BLaER1 (cell line): ENCODE results near the gene ZMAT3.
"Not testable (repeated sequence)": the region's sequence is repeated elsewhere in the genome, so short reads cannot be mapped to it uniquely, and the experiment has no call there.

Experiments
- H3K27ac ChIP-seq: shearing (Covaris generic); formaldehyde crosslinking; 2 replicates; pipeline ENCODE4 v1.8.1; 2022
- H3K27me3 ChIP-seq: shearing (Covaris generic); formaldehyde crosslinking; 2 replicates; pipeline ENCODE4 v1.8.1; 2022
- H3K36me3 ChIP-seq: shearing (Covaris generic); formaldehyde crosslinking; 2 replicates; pipeline ENCODE4 v1.8.1; 2022
- H3K4me1 ChIP-seq: shearing (Covaris generic); formaldehyde crosslinking; 2 replicates; pipeline ENCODE4 v1.8.1; 2022
- H3K4me2 ChIP-seq: shearing (Covaris generic); formaldehyde crosslinking; 2 replicates; pipeline ENCODE4 v1.8.1; 2022
- H3K4me3 ChIP-seq: shearing (Covaris generic); formaldehyde crosslinking; 2 replicates; pipeline ENCODE4 v1.8.1; 2022
- H3K9ac ChIP-seq: shearing (Covaris generic); formaldehyde crosslinking; 2 replicates; pipeline ENCODE4 v1.8.1; 2022
- H3K9me3 ChIP-seq: shearing (Covaris generic); formaldehyde crosslinking; 2 replicates; pipeline ENCODE4 v1.8.1; 2022
- H4K20me1 ChIP-seq: shearing (Covaris generic); formaldehyde crosslinking; 2 replicates; pipeline ENCODE4 v1.8.1; 2022
- Cebpa-rat ChIP-seq: shearing (Covaris generic); IDR thresholded peaks from 2 replicates; pipeline ENCODE4 v1.8.1; 2022

ZMAT3 gene

GRCh38 chr3:179045719-179046402 is 25.7 kb downstream of the ZMAT3 start:
- Histone ChIP-seq H3K27me3 (no peaks in the 10 kb centered on the region), H3K36me3 (peaks cover 22% of the 10 kb centered on the region; the same call in 1 of the 2 replicates), H3K27ac (peak overlapping the region; percentile 60; the same call in 1 of the 2 replicates), H3K9ac (no peak overlapping the region; the same call in 1 of the 2 replicates), H4K20me1 (peaks cover 18% of the 10 kb centered on the region; the same call in 1 of the 2 replicates), H3K9me3 (peaks cover 76% of the 10 kb centered on the region), H3K4me3 (0 out of 2 replicates have a peak overlapping the region, but pooled peaks have one; percentile 20), H3K4me2 (peak overlapping the region; percentile 53), H3K4me1 (peaks cover 29% of the 10 kb centered on the region)
- no peak for TF ChIP-seq Cebpa-rat

- Histone ChIP-seq H3K4me3 (peak overlapping the region; percentile 61), H3K4me2 (peak overlapping the region; percentile 95), H3K9ac (peak overlapping the region; percentile 80), H3K27ac (peak overlapping the region; percentile 93), H3K4me1 (peaks cover 44% of the 10 kb centered on the region), H3K9me3 (peaks cover 80% of the 10 kb centered on the region), H3K36me3 (peaks cover 45% of the 10 kb centered on the region)
- not testable (repeated sequence) for H4K20me1 ChIP-seq, H3K27me3 ChIP-seq
Observed at GRCh38 chr3:179038899-179039251, 32.7 kb downstream of the ZMAT3 start.

- no peaks in the 10 kb centered on the region for H4K20me1 ChIP-seq
- H3K4me3 ChIP-seq, result peak overlapping the region; percentile 61
- H3K4me2 ChIP-seq, result peak overlapping the region; percentile 95
Observed at GRCh38 chr3:179038216-179038898, 33.3 kb downstream of the ZMAT3 start.

GRCh38 chr3:179037351-179037750 is 34.3 kb downstream of the ZMAT3 start:
- peak overlapping the region; percentile 93 for H3K27ac ChIP-seq
- peak overlapping the region; percentile 95 for H3K4me2 ChIP-seq
- peaks cover 44% of the 10 kb centered on the region for H3K4me1 ChIP-seq
- H3K4me3 ChIP-seq, result peak overlapping the region; percentile 61
- H3K27me3 ChIP-seq, result no peaks in the 10 kb centered on the region
- H3K9me3 ChIP-seq, result peaks cover 81% of the 10 kb centered on the region
- H3K36me3 ChIP-seq, result peaks cover 49% of the 10 kb centered on the region
- no peaks in the 10 kb centered on the region for H4K20me1 ChIP-seq
- peak overlapping the region; percentile 80 for H3K9ac ChIP-seq
- TF ChIP-seq Cebpa-rat, result no peak

More at GRCh38 chr3:179038216-179038898, 33.3 kb downstream of the ZMAT3 start:
- H3K9ac ChIP-seq, result peak overlapping the region; percentile 80
- peaks cover 44% of the 10 kb centered on the region for H3K4me1 ChIP-seq
- no peak for TF ChIP-seq Cebpa-rat
- H3K9me3 ChIP-seq, result peaks cover 80% of the 10 kb centered on the region
- H3K36me3 ChIP-seq, result peaks cover 44% of the 10 kb centered on the region
- H3K27ac ChIP-seq, result peak overlapping the region; percentile 93
- no peaks in the 10 kb centered on the region for H3K27me3 ChIP-seq

GRCh38 chr3:179036626-179037300 is 34.8 kb downstream of the ZMAT3 start:
- Histone ChIP-seq H3K4me1 (peaks cover 44% of the 10 kb centered on the region), H3K4me2 (peak overlapping the region; percentile 95), H3K36me3 (peaks cover 46% of the 10 kb centered on the region), H3K27ac (peak overlapping the region; percentile 93), H4K20me1 (no peaks in the 10 kb centered on the region), H3K9ac (peak overlapping the region; percentile 80; the same call in 1 of the 2 replicates), H3K9me3 (peaks cover 79% of the 10 kb centered on the region), H3K4me3 (peak overlapping the region; percentile 61), H3K27me3 (no peaks in the 10 kb centered on the region)
- no peak for TF ChIP-seq Cebpa-rat

- H3K36me3 ChIP-seq, result peaks cover 50% of the 10 kb centered on the region
- H3K27me3 ChIP-seq, result no peaks in the 10 kb centered on the region
- peak overlapping the region; percentile 95 for H3K4me2 ChIP-seq
- H4K20me1 ChIP-seq, result no peaks in the 10 kb centered on the region
- H3K4me1 ChIP-seq, result peaks cover 44% of the 10 kb centered on the region
- peaks cover 73% of the 10 kb centered on the region for H3K9me3 ChIP-seq
- H3K27ac ChIP-seq, result peak overlapping the region; percentile 93; the same call in 1 of the 2 replicates
- peak overlapping the region; percentile 61; the same call in 1 of the 2 replicates for H3K4me3 ChIP-seq
- TF ChIP-seq Cebpa-rat, result no peak
- no peak overlapping the region for H3K9ac ChIP-seq
Observed at GRCh38 chr3:179036226-179036625, 35.4 kb downstream of the ZMAT3 start.

GRCh38 chr3:179035232-179035631 is 36.4 kb downstream of the ZMAT3 start:
- no peaks in the 10 kb centered on the region for H3K27me3 ChIP-seq
- H3K36me3 ChIP-seq, result peaks cover 58% of the 10 kb centered on the region
- H3K4me2 ChIP-seq, result no peak overlapping the region
- no peak for TF ChIP-seq Cebpa-rat
- no peak overlapping the region; the same call in 1 of the 2 replicates for H3K27ac ChIP-seq
- H3K9me3 ChIP-seq, result peaks cover 63% of the 10 kb centered on the region
- no peaks in the 10 kb centered on the region for H4K20me1 ChIP-seq
- no peak overlapping the region for H3K4me3 ChIP-seq
- H3K4me1 ChIP-seq, result peaks cover 44% of the 10 kb centered on the region
- H3K9ac ChIP-seq, result no peak overlapping the region

- H3K4me3 ChIP-seq, H3K27me3 ChIP-seq, H3K9ac ChIP-seq, H3K4me2 ChIP-seq, H3K27ac ChIP-seq: not testable (repeated sequence)
- H3K36me3 ChIP-seq, result peaks cover 54% of the 10 kb centered on the region
- H3K9me3 ChIP-seq, result peaks cover 48% of the 10 kb centered on the region
- peaks cover 39% of the 10 kb centered on the region for H3K4me1 ChIP-seq
- H4K20me1 ChIP-seq, result peaks cover 11% of the 10 kb centered on the region; the same call in 1 of the 2 replicates
Observed at GRCh38 chr3:179033304-179033657, 38.3 kb downstream of the ZMAT3 start.

GRCh38 chr3:179032454-179033303 is 38.9 kb downstream of the ZMAT3 start:
- H3K4me3 ChIP-seq, H3K4me2 ChIP-seq, H3K27me3 ChIP-seq, H3K27ac ChIP-seq, H3K9ac ChIP-seq: not testable (repeated sequence)
- Histone ChIP-seq H3K9me3 (peaks cover 48% of the 10 kb centered on the region), H4K20me1 (peaks cover 11% of the 10 kb centered on the region; the same call in 1 of the 2 replicates), H3K4me1 (peaks cover 40% of the 10 kb centered on the region), H3K36me3 (peaks cover 54% of the 10 kb centered on the region)
